Gastrocnemius medialis (tissue), 4 donors: ENCODE results near the gene CHKB. TPM values are rescaled to one million over a fixed set of nuclear protein-coding genes. Genes with fewer than 3 reads are reported as not detected.

Source experiments
- ATAC-seq, 2 donors: fragments of 150-250 bp; one replicate each; pipeline ENCODE4 v1.9.1; 2016
- DNase-seq, 2 donors: peaks; one replicate each; pipeline ENCODE4 v3.0.0-alpha.2; 2019
- H3K27ac ChIP-seq, 4 donors: fragments of 200-600 bp; sonication (generic); 1 replicate in 1 of 4; 2 replicates in 3 of 4; pipeline ENCODE4 v1.5.1; 2016 to 2018; ENCODE audit warnings: mild to moderate bottlenecking in 2 of 4, moderate library complexity in 1 of 4
- H3K27me3 ChIP-seq, 3 donors: fragments of 200-600 bp; sonication (generic) in 2 of 3; 1 replicate in 1 of 3; 2 replicates in 2 of 3; pipeline versions ENCODE4 v1.5.1 to v1.6.0; 2016 to 2019; ENCODE audit warnings: mild to moderate bottlenecking in 1 of 3, moderate library complexity in 1 of 3
- H3K36me3 ChIP-seq, 2 donors: fragments of 200-600 bp; sonication (generic) in 1 of 2; one replicate each; pipeline ENCODE4 v1.5.1; 2017 to 2018
- H3K4me1 ChIP-seq, 2 donors: fragments of 200-600 bp; sonication (generic) in 1 of 2; one replicate each; pipeline ENCODE4 v1.5.1; 2016 to 2017; ENCODE audit warnings: mild to moderate bottlenecking in 2 of 2
- H3K4me3 ChIP-seq, 4 donors: fragments of 200-600 bp; sonication (generic) in 3 of 4; 1 replicate in 1 of 4; 2 replicates in 3 of 4; pipeline ENCODE4 v1.5.1; 2016 to 2019; ENCODE audit warnings: mild to moderate bottlenecking in 2 of 4
- H3K9me3 ChIP-seq, 3 donors: fragments of 200-600 bp; sonication (generic) in 2 of 3; 1 replicate in 1 of 3; 2 replicates in 2 of 3; pipeline ENCODE4 v1.5.1; 2016 to 2019
- CTCF ChIP-seq, 5 experiments: fragments of 450-650 bp in 3 of 5; fragments of 200-600 bp in 2 of 5; sonication (generic) in 2 of 5; IDR thresholded peaks in 4 of 5; conservative IDR thresholded peaks in 1 of 5; 1 replicate in 4 of 5; 2 replicates in 1 of 5; pipeline ENCODE4 v1.5.1; 2016 to 2019; ENCODE audit warnings: antibody characterized with exemption in 5 of 5, mild to moderate bottlenecking in 3 of 5, moderate library complexity in 3 of 5
- POLR2A ChIP-seq, 2 donors: fragments of 450-650 bp; IDR thresholded peaks; one replicate each; pipeline ENCODE4 v1.6.1; 2017; ENCODE audit warnings: antibody characterized with exemption in 2 of 2, mild to moderate bottlenecking in 2 of 2, moderate library complexity in 2 of 2
- in situ Hi-C, 4 donors: fragments of 200-750 bp; cut with MboI; loops; one replicate each; pipeline versions ENCODE4 v1.15.0 to v1.8.0; 2017; ENCODE audit warnings: low sequenced_read_pairs in 4 of 4
- intact Hi-C: fragments of 100-400 bp; cut with DNase I; formaldehyde crosslinking; loops from one replicate; pipeline ENCODE4 v1.15.1; 2023; ENCODE audit warnings: low total_unique reads
- total RNA-seq, 4 donors: library from RNA; depleted of rRNA; stranded (reverse); fragments of >200 nt; gene quantifications; one replicate each; pipeline versions ENCODE4 v1.1.0 to v1.2.3, GENCODE V29; 2016

Gene CHKB
- total RNA-seq, 4 donors from 2014 or later = 10.8 to 39.7 (median 24.4) TPM

GRCh38 chr22:50611341-50612060 lies 28.9 kb upstream of the CHKB start:
- no peak for TF ChIP-seq POLR2A (IDR thresholded peaks at IDR 0.05)
- no peak for TF ChIP-seq CTCF (IDR thresholded peaks at IDR 0.05 in 4 of 5, conservative IDR thresholded peaks at IDR 0.05 in 1 of 5)
- DNase-seq (no peak), ATAC-seq (no peak)
- H3K4me1 ChIP-seq = no peaks in the 10 kb centered on the region
- in situ Hi-C loops (no loop called here), intact Hi-C loops (no loop called here)
- H3K9me3 ChIP-seq = no peaks in the 10 kb centered on the region
- H3K4me3 ChIP-seq = no peak overlapping the region
- H3K27me3 ChIP-seq = peaks cover 0 to 4% (median 3%) of the 10 kb centered on the region in 3 donors
- no peak overlapping the region for H3K27ac ChIP-seq
- no peaks in the 10 kb centered on the region for H3K36me3 ChIP-seq

- Histone ChIP-seq H3K27ac (no peak overlapping the region), H3K36me3 (no peaks in the 10 kb centered on the region), H3K9me3 (no peaks in the 10 kb centered on the region), H3K4me1 (no peaks in the 10 kb centered on the region), H3K27me3 (peaks cover 0 to 8% (median 3%) of the 10 kb centered on the region in 3 donors), H3K4me3 (no peak overlapping the region)
- DNase-seq (no peak), ATAC-seq (no peak)
- TF ChIP-seq CTCF (IDR thresholded peaks at IDR 0.05 in 4 of 5, conservative IDR thresholded peaks at IDR 0.05 in 1 of 5) (no peak), POLR2A (IDR thresholded peaks at IDR 0.05) (no peak)
- intact Hi-C loops (no loop called here), in situ Hi-C loops (no loop called here)
These were observed 27.9 kb upstream of the CHKB start for GRCh38 chr22:50610581-50610980.

GRCh38 chr22:50610041-50610451 lies 27.4 kb upstream of the CHKB start:
- Histone ChIP-seq H3K9me3 (no peaks in the 10 kb centered on the region), H3K36me3 (no peaks in the 10 kb centered on the region), H3K27ac (no peak overlapping the region), H3K4me1 (no peaks in the 10 kb centered on the region), H3K4me3 (no peak overlapping the region), H3K27me3 (peaks cover 0 to 14% (median 3%) of the 10 kb centered on the region in 3 donors)
- no peak for ATAC-seq
- intact Hi-C loops (no loop called here), in situ Hi-C loops (no loop called here)
- no peak for DNase-seq
- TF ChIP-seq CTCF (IDR thresholded peaks at IDR 0.05 in 4 of 5, conservative IDR thresholded peaks at IDR 0.05 in 1 of 5) = no peak
- TF ChIP-seq POLR2A (IDR thresholded peaks at IDR 0.05) = no peak

- Histone ChIP-seq H3K4me3 (no peak overlapping the region), H3K36me3 (no peaks in the 10 kb centered on the region), H3K27me3 (peaks cover 0 to 18% (median 3%) of the 10 kb centered on the region in 3 donors), H3K4me1 (no peaks in the 10 kb centered on the region), H3K27ac (no peak overlapping the region), H3K9me3 (no peaks in the 10 kb centered on the region)
- ATAC-seq (no peak), DNase-seq (no peak)
- intact Hi-C loops = no loop called here
- TF ChIP-seq POLR2A (IDR thresholded peaks at IDR 0.05) (no peak), CTCF (IDR thresholded peaks at IDR 0.05 in 4 of 5, conservative IDR thresholded peaks at IDR 0.05 in 1 of 5) (no peak)
- in situ Hi-C loops = no loop called here
These were observed 26.9 kb upstream of the CHKB start for GRCh38 chr22:50609599-50609998.
